22Rv1 (cell line): ENCODE results near the gene KIF7.

Experiments used
- ZFX ChIP-seq: fragments of 450-650 bp; IDR thresholded peaks from 2 replicates; pipeline ENCODE4 v1.6.1; 2017; ENCODE audit warnings: antibody characterized with exemption, borderline replicate concordance
- TF ChIP-seq, protein P1 (sequence below): fragments of 450-650 bp; IDR thresholded peaks from 2 replicates; pipeline ENCODE4 v1.5.1; 2017; ENCODE audit warnings: mild to moderate bottlenecking

DNA sequence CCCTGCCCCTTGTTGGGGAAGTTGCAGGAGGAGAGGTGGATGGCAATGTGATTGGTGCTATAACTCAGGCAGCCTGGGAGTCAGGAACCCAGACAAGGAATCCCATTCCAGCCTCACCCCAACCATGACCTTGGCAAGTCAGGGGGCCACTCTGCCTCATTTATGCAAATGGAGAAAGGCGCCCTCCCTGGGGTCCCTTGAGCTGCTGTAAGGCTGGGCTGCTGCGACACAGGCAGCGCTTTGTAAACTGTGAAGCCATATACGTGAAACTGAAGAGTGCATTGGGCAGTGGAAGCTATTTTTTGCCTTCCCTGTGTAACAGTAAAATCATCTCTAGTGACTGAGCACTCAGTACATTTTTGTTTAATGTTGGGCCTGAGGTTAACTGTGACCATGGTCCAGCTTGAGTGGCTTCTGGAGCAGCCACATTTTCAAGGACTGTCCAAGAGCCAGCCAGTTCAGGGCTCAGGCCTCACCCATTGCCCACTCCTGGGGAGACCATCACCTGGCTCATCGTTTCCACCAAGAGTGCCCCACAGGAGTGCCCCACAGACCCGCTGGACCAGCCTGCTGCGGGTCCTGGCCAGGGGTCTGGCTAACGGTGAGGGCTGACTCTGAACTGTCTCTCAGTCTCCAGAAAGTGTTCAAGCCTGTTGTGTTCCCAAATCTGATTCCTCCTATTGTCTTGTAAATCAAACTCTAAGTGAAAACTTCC is 27.9 kb downstream of the KIF7 start:
- TF ChIP-seq, protein P1, sequence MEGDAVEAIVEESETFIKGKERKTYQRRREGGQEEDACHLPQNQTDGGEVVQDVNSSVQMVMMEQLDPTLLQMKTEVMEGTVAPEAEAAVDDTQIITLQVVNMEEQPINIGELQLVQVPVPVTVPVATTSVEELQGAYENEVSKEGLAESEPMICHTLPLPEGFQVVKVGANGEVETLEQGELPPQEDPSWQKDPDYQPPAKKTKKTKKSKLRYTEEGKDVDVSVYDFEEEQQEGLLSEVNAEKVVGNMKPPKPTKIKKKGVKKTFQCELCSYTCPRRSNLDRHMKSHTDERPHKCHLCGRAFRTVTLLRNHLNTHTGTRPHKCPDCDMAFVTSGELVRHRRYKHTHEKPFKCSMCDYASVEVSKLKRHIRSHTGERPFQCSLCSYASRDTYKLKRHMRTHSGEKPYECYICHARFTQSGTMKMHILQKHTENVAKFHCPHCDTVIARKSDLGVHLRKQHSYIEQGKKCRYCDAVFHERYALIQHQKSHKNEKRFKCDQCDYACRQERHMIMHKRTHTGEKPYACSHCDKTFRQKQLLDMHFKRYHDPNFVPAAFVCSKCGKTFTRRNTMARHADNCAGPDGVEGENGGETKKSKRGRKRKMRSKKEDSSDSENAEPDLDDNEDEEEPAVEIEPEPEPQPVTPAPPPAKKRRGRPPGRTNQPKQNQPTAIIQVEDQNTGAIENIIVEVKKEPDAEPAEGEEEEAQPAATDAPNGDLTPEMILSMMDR: no peak
- no peak for TF ChIP-seq ZFX
